ENCODE measurements around the gene CFAP251.

GRCh38 chr12:122023339-122024131 is 105.1 kb downstream of the CFAP251 start:
- TF ChIP-seq CTCF (conservative IDR thresholded peaks at IDR 0.05; ENCODE audit: low read depth, low read length) (no peak), EZH2 (IDR thresholded peaks at IDR 0.05; ENCODE audit: borderline replicate concordance, low read depth, low read length, poor library complexity, severe bottlenecking) (no peak)
